Endothelial cell of umbilical vein (primary cell): ENCODE results near the gene RBMS1. TPM values are rescaled to one million over a fixed set of nuclear protein-coding genes. Genes with fewer than 3 reads are reported as not detected.

Experiments
- BruUV-seq: library from RNA; stranded (reverse); fragments of 400-500 nt; replicated peaks from 2 replicates; lab custom pipeline; 2021; lab: Mats Ljungman, UMichigan
- CTCF ChIA-PET: fragments of 300-600, 350-600 bp; sonication (Branson Sonifier 250); formaldehyde crosslinking; loops from one replicate; lab custom pipeline; 2021; ENCODE audit warnings: antibody characterized with exemption, inconsistent platforms; lab: Charles Lee
- POLR2A ChIA-PET: fragments of 300-600, 350-600 bp; sonication (Branson Sonifier 250); formaldehyde crosslinking; loops from one replicate; lab custom pipeline; 2021; ENCODE audit warnings: antibody characterized with exemption, inconsistent platforms; lab: Charles Lee
- DNase-seq: peaks from one replicate; pipeline ENCODE4 v3.0.0-alpha.2; 2011; ENCODE audit warnings: low read depth, low spot score
- FAIRE-seq: peaks from 2 replicates; lab custom pipeline; 2011; peaks lifted over from hg19 to GRCh38; lab: Jason Lieb, UNC
- H2AFZ ChIP-seq: 2 replicates; pipeline ENCODE4 v1.6.0; 2012; ENCODE audit warnings: low read depth, low read length, control low read depth, inconsistent platforms
- H3K27ac ChIP-seq: 2 replicates; pipeline ENCODE4 v1.5.1; 2011; ENCODE audit warnings: low read depth, mild to moderate bottlenecking, control low read depth, low read length, moderate library complexity; ENCODE audit not compliant: insufficient read depth
- H3K27me3 ChIP-seq, 2 experiments: 2 replicates each; pipeline versions ENCODE4 v1.6.0 to v1.6.1; 2011; ENCODE audit warnings: low read length in 2 of 2, mixed read lengths in 1 of 2; ENCODE audit not compliant: control insufficient read depth in 2 of 2, insufficient read depth in 2 of 2
- H3K36me3 ChIP-seq, 2 experiments: 2 replicates in 1 of 2; 3 replicates in 1 of 2; pipeline ENCODE4 v1.5.1; 2011; ENCODE audit warnings: low read length in 2 of 2, mild to moderate bottlenecking in 1 of 2, moderate library complexity in 1 of 2; ENCODE audit not compliant: control insufficient read depth in 2 of 2, insufficient read depth in 2 of 2; ENCODE audit errors: extremely low read depth in 1 of 2
- H3K4me1 ChIP-seq: 3 replicates; pipeline ENCODE4 v1.5.1; 2011; ENCODE audit warnings: mild to moderate bottlenecking, low read length; ENCODE audit not compliant: control insufficient read depth, insufficient read depth; ENCODE audit errors: extremely low read depth
- H3K4me2 ChIP-seq: 2 replicates; pipeline ENCODE4 v1.6.1; 2011; ENCODE audit warnings: low read length, control low read depth, mixed read lengths; ENCODE audit not compliant: insufficient read depth
- H3K4me3 ChIP-seq, 3 experiments: fragments of 200-600 bp in 1 of 3; sonication (generic), shearing (Covaris generic) in 1 of 3; replicated peaks in 1 of 3; 2 replicates each; pipeline ENCODE4 v1.5.1; 2011 to 2016; ENCODE audit warnings: control low read depth in 3 of 3, low read length in 3 of 3, mild to moderate bottlenecking in 2 of 3, inconsistent platforms in 1 of 3, low read depth in 1 of 3, moderate library complexity in 1 of 3; ENCODE audit not compliant: insufficient read depth in 1 of 3
- H3K79me2 ChIP-seq: 2 replicates; pipeline ENCODE4 v1.6.0; 2012; ENCODE audit warnings: low read length, inconsistent platforms; ENCODE audit not compliant: control insufficient read depth, insufficient read depth
- H3K9ac ChIP-seq: replicated peaks from 2 replicates; pipeline ENCODE3; 2011; ENCODE audit warnings: low read length, control low read depth; ENCODE audit not compliant: insufficient read depth; ENCODE audit errors: extremely low read depth
- H3K9me1 ChIP-seq: replicated peaks from 3 replicates; pipeline ENCODE4 v1.6.0; 2011; ENCODE audit warnings: mild to moderate bottlenecking, low read length; ENCODE audit not compliant: control insufficient read depth, insufficient read depth; ENCODE audit errors: extremely low read depth
- H3K9me3 ChIP-seq: replicated peaks from 2 replicates; pipeline ENCODE4 v1.5.1; 2012; ENCODE audit warnings: low read length, inconsistent platforms; ENCODE audit not compliant: control insufficient read depth, insufficient read depth
- H4K20me1 ChIP-seq: replicated peaks from 2 replicates; pipeline ENCODE3; 2011; ENCODE audit warnings: mild to moderate bottlenecking, low read length; ENCODE audit not compliant: control insufficient read depth, insufficient read depth; ENCODE audit errors: extremely low read depth
- CTCF ChIP-seq, 2 donors: IDR thresholded peaks; 1 replicate in 1 of 2; 2 replicates in 1 of 2; pipeline ENCODE4 v1.5.1; 2011; ENCODE audit warnings: low read length in 2 of 2, mild to moderate bottlenecking in 2 of 2, moderate library complexity in 2 of 2, control low read depth in 1 of 2, inconsistent platforms in 1 of 2, low read depth in 1 of 2; ENCODE audit not compliant: insufficient read depth in 1 of 2; ENCODE audit errors: extremely low read depth in 1 of 2
- EZH2 ChIP-seq: IDR thresholded peaks from 2 replicates; pipeline ENCODE4 v1.6.1; 2012; ENCODE audit warnings: borderline replicate concordance, low read depth, mild to moderate bottlenecking, moderate library complexity, low read length, inconsistent platforms; ENCODE audit not compliant: severe bottlenecking
- FOS ChIP-seq: IDR thresholded peaks from 2 replicates; pipeline ENCODE4 v1.6.1; 2011; ENCODE audit warnings: mild to moderate bottlenecking, low read length, moderate library complexity, borderline replicate concordance; ENCODE audit not compliant: insufficient read depth
- GATA2 ChIP-seq: IDR thresholded peaks from 2 replicates; pipeline ENCODE4 v1.7.0; 2011; ENCODE audit warnings: low read depth, mild to moderate bottlenecking, moderate library complexity, mixed read lengths, low read length; ENCODE audit not compliant: insufficient read length, insufficient read depth
- JUN ChIP-seq: IDR thresholded peaks from 2 replicates; pipeline ENCODE4 v1.6.1; 2011; ENCODE audit warnings: borderline replicate concordance, low read depth; ENCODE audit not compliant: insufficient read length, insufficient read depth
- MAX ChIP-seq: IDR thresholded peaks from 2 replicates; pipeline ENCODE4 v1.6.1; 2011; ENCODE audit not compliant: insufficient read depth, insufficient read length
- MYC ChIP-seq: IDR thresholded peaks from one replicate; pipeline ENCODE4 v1.6.1; 2011; ENCODE audit warnings: mild to moderate bottlenecking, low read depth, low read length
- POLR2A ChIP-seq: IDR thresholded peaks from 2 replicates; pipeline ENCODE4 v1.6.1; 2012; ENCODE audit warnings: low read depth, mild to moderate bottlenecking, control low read depth, low read length
- POLR2AphosphoS5 ChIP-seq: IDR thresholded peaks from 2 replicates; pipeline ENCODE4 v1.6.1; 2012; ENCODE audit warnings: low read depth, mild to moderate bottlenecking, control low read depth, low read length, moderate library complexity; ENCODE audit not compliant: insufficient read depth
- dilution Hi-C: fragments of 300-500 bp; cut with MboI; formaldehyde crosslinking; loops from one replicate; pipeline ENCODE4 v1.15.0; 2019; ENCODE audit warnings: low sequenced_read_pairs; ENCODE audit not compliant: extremely low pct_ligation_motif_present
- intact Hi-C: fragments of 100-400 bp; cut with micrococcal nuclease; formaldehyde crosslinking; loops from one replicate; pipeline ENCODE4 v1.10.0; 2022
- polyA plus RNA-seq, 4 experiments: library from polyadenylated mRNA; depleted of rRNA in 3 of 4; stranded (reverse) in 3 of 4; unstranded in 1 of 4; fragments of >200 nt; gene quantifications; 2 replicates each; pipeline versions ENCODE4 v1.2.1 to v1.2.3, GENCODE V29; 2011 to 2012; ENCODE audit warnings: missing spikeins in 1 of 4
- total RNA-seq: library from RNA; stranded (reverse); gene quantifications from 2 replicates; pipeline ENCODE4 v1.2.3, GENCODE V29; 2021

RBMS1 gene
- total and polyA plus RNA-seq, 2 donors (not counting 3 experiments of a cell fraction or from before 2014, with no cell fraction given) = 60.0 to 93.3 TPM

GRCh38 chr2:160242893-160243564 is 250.6 kb downstream of the RBMS1 start:
- Histone ChIP-seq H3K4me2 (no peak overlapping the region), H4K20me1 (no peaks in the 10 kb centered on the region), H3K9ac (no peak overlapping the region), H3K4me3 (no peak overlapping the region), H3K27me3 (no peaks in the 10 kb centered on the region), H3K79me2 (no peaks in the 10 kb centered on the region), H3K9me3 (no peaks in the 10 kb centered on the region), H3K4me1 (peaks cover 33% of the 10 kb centered on the region), H2AFZ (no peak overlapping the region), H3K36me3 (no peaks in the 10 kb centered on the region), H3K9me1 (no peaks in the 10 kb centered on the region), H3K27ac (peak overlapping the region; percentile 82)
- dilution Hi-C loops = no loop called here
- no peak for DNase-seq
- no peak for TF ChIP-seq EZH2
- ChIA-PET POLR2A (no interaction called here), CTCF (interaction anchor here (1.8 to 3.1 kb wide), 2 partner anchors 9 to 133 kb away, joined by 7 to 18 read pairs; no protein-coding TSS in a partner anchor)
- intact Hi-C loops = loop anchor here (1.0 to 10.0 kb wide), 2 partner anchors 33 to 128 kb away; no protein-coding TSS in a partner anchor
- no peak for FAIRE-seq
- no TSS peak for BruUV-seq

GRCh38 chr2:160241251-160242137 is 252.1 kb downstream of the RBMS1 start:
- H3K27ac ChIP-seq = peak overlapping the region; percentile 82
- ChIA-PET CTCF (interaction anchor here (0.7 to 4.1 kb wide), 11 partner anchors 10 to 131 kb away, joined by 3 to 18 read pairs (median 5); no protein-coding TSS in a partner anchor), POLR2A (no interaction called here)
- H3K4me1 ChIP-seq = peaks cover 33% of the 10 kb centered on the region
- dilution Hi-C loops = no loop called here
- intact Hi-C loops = loop anchor here (1.0 to 10.0 kb wide), 3 partner anchors 12 to 127 kb away; no protein-coding TSS in a partner anchor
- no peaks in the 10 kb centered on the region for H3K36me3 ChIP-seq
- no peaks in the 10 kb centered on the region for H3K27me3 ChIP-seq
- peak overlapping the region; percentile 38 for H3K4me2 ChIP-seq
- FAIRE-seq (peak; percentile 93), DNase-seq (peak; percentile 95)
- no peaks in the 10 kb centered on the region for H4K20me1 ChIP-seq
- H3K4me3 ChIP-seq = no peak overlapping the region
- no peaks in the 10 kb centered on the region for H3K79me2 ChIP-seq
- H3K9me3 ChIP-seq = no peaks in the 10 kb centered on the region
- H3K9ac ChIP-seq = peak overlapping the region; percentile 6
- peak overlapping the region; percentile 67 for H2AFZ ChIP-seq
- TSS peak; percentile 88 for BruUV-seq
- TF ChIP-seq MAX (no peak), POLR2A (no peak), CTCF (IDR thresholded peaks at IDR 0.05; ENCODE audit: extremely low read depth in 1 of 2, insufficient read depth in 1 of 2, low read depth in 1 of 2, low read length in 2 of 2) (no peak), EZH2 (no peak), POLR2AphosphoS5 (peak; percentile 76), MYC (no peak), GATA2 (peak; percentile 96), FOS (peak; percentile 97), JUN (peak; percentile 86)
- H3K9me1 ChIP-seq = no peaks in the 10 kb centered on the region
